ENCODE data around the gene NCS1.

Gene NCS1

GRCh38 chr9:130149031-130149430 lies 23.2 kb upstream of the NCS1 start:
- no peak for DNase-seq

- no peak for DNase-seq
Measured at GRCh38 chr9:130149654-130150286, 22.4 kb upstream of the NCS1 start.

GRCh38 chr9:130150779-130151382 lies 21.3 kb upstream of the NCS1 start:
- peak; percentile 70 for DNase-seq

- no peak for DNase-seq
Measured at GRCh38 chr9:130154816-130155215, 17.4 kb upstream of the NCS1 start.

GRCh38 chr9:130155647-130156046 lies 16.6 kb upstream of the NCS1 start:
- DNase-seq: no peak

- DNase-seq: no peak
Measured at GRCh38 chr9:130156672-130157071, 15.5 kb upstream of the NCS1 start.

GRCh38 chr9:130157079-130157478 lies 15.1 kb upstream of the NCS1 start:
- DNase-seq: no peak

- DNase-seq: no peak
Measured at GRCh38 chr9:130158001-130158400, 14.2 kb upstream of the NCS1 start.

- no peak for DNase-seq
Measured at GRCh38 chr9:130159057-130159456, 13.1 kb upstream of the NCS1 start.

- DNase-seq: no peak
Measured at GRCh38 chr9:130159915-130160670, 12.1 kb upstream of the NCS1 start.

GRCh38 chr9:130160862-130161470 lies 11.2 kb upstream of the NCS1 start:
- DNase-seq: no peak

- DNase-seq: no peak
Measured at GRCh38 chr9:130165579-130165978, 6.6 kb upstream of the NCS1 start.

- DNase-seq: no peak
Measured at GRCh38 chr9:130166399-130166798, 5.8 kb upstream of the NCS1 start.

- no peak for DNase-seq
Measured at GRCh38 chr9:130167927-130168326, 4.3 kb upstream of the NCS1 start.

GRCh38 chr9:130171226-130172148 lies 717 bp upstream of the NCS1 start:
- DNase-seq: no peak

GRCh38 chr9:130172858-130173665 lies 858 bp downstream of the NCS1 start:
- no peak for DNase-seq

GRCh38 chr9:130173666-130173983 lies 1.4 kb downstream of the NCS1 start:
- DNase-seq: no peak

- no peak for DNase-seq
Measured at GRCh38 chr9:130174025-130174424, 1.8 kb downstream of the NCS1 start.

- no peak for DNase-seq
Measured at GRCh38 chr9:130174920-130175321, 2.7 kb downstream of the NCS1 start.

GRCh38 chr9:130175355-130175754 lies 3.2 kb downstream of the NCS1 start:
- DNase-seq: no peak

- DNase-seq: no peak
Measured at GRCh38 chr9:130176760-130177159, 4.6 kb downstream of the NCS1 start.

All from fibroblast of upper back skin (primary cell).